GM08714 (cell line): Measurements from ENCODE around the gene SLC10A3.

Source experiments
- H3K4me3 ChIP-seq: fragments of 200-500 bp; sonication (Bioruptor generic); 2 replicates; pipeline ENCODE4 v1.5.1; 2014; ENCODE audit warnings: mild to moderate bottlenecking, low read length, inconsistent platforms
- ZNF274 ChIP-seq: IDR thresholded peaks from 2 replicates; pipeline ENCODE4 v1.6.1; 2012; ENCODE audit warnings: mild to moderate bottlenecking, low read depth, low read length

Gene SLC10A3

GRCh38 chrX:154490414-154491083, at the start of gene SLC10A3:
TSS of gene SLC10A3 (minus strand) at chrX:154490629. CDS start at chrX:154488940, 1,689 bp downstream.
- peak within 1 kb of the TSS; percentile 79; the same call in 1 of the 2 replicates for H3K4me3 ChIP-seq
- TF ChIP-seq ZNF274: no peak

- no peak for TF ChIP-seq ZNF274
- no peak overlapping the region for H3K4me3 ChIP-seq
These were observed 48.6 kb upstream of the SLC10A3 start for GRCh38 chrX:154539077-154539476.

GRCh38 chrX:154535892-154536291, 45.5 kb upstream of the SLC10A3 start:
- no peak overlapping the region for H3K4me3 ChIP-seq
- no peak for TF ChIP-seq ZNF274

- TF ChIP-seq ZNF274: no peak
- H3K4me3 ChIP-seq: no peak overlapping the region
These were observed 44.3 kb upstream of the SLC10A3 start for GRCh38 chrX:154534526-154535322.

GRCh38 chrX:154532690-154533089, 42.3 kb upstream of the SLC10A3 start:
- no peak for TF ChIP-seq ZNF274

GRCh38 chrX:154531626-154532025, 41.2 kb upstream of the SLC10A3 start:
- no peak for TF ChIP-seq ZNF274
- no peak overlapping the region for H3K4me3 ChIP-seq

More at GRCh38 chrX:154532690-154533089, 42.3 kb upstream of the SLC10A3 start:
- no peak overlapping the region for H3K4me3 ChIP-seq

- TF ChIP-seq ZNF274: no peak
- no peak overlapping the region for H3K4me3 ChIP-seq
These were observed 39.9 kb upstream of the SLC10A3 start for GRCh38 chrX:154530286-154530685.

GRCh38 chrX:154529206-154529612, 38.8 kb upstream of the SLC10A3 start:
- no peak overlapping the region for H3K4me3 ChIP-seq
- TF ChIP-seq ZNF274: no peak

- no peak overlapping the region for H3K4me3 ChIP-seq
- no peak for TF ChIP-seq ZNF274
These were observed 36.7 kb upstream of the SLC10A3 start for GRCh38 chrX:154526901-154527675.

GRCh38 chrX:154525606-154526490, 35.4 kb upstream of the SLC10A3 start:
- no peak for TF ChIP-seq ZNF274
- no peak overlapping the region for H3K4me3 ChIP-seq

- H3K4me3 ChIP-seq: no peak overlapping the region
- no peak for TF ChIP-seq ZNF274
These were observed 29.0 kb upstream of the SLC10A3 start for GRCh38 chrX:154519389-154519788.

GRCh38 chrX:154517101-154517781, 26.8 kb upstream of the SLC10A3 start:
- TF ChIP-seq ZNF274: no peak
- no peak overlapping the region for H3K4me3 ChIP-seq

GRCh38 chrX:154516656-154517100, 26.2 kb upstream of the SLC10A3 start:
- no peak for TF ChIP-seq ZNF274
- peak overlapping the region; percentile 54; the same call in 1 of the 2 replicates for H3K4me3 ChIP-seq
